Calu3 (cell line): ENCODE data around the gene YPEL1. TPM values are rescaled to one million over a fixed set of nuclear protein-coding genes. Genes with fewer than 3 reads are reported as not detected.
A peak's percentile ranks its signal among the peaks of the same experiment; 100 is the strongest.

Experiments
- BruUV-seq: library from RNA; stranded (reverse); fragments of 400-500 nt; replicated peaks from 2 replicates; lab custom pipeline; 2021; lab: Mats Ljungman, UMichigan
- CTCF ChIA-PET: fragments of 300-600 bp; sonication (Branson Sonifier 250); formaldehyde crosslinking; loops from one replicate; lab custom pipeline; 2022; ENCODE audit warnings: antibody characterized with exemption; lab: Charles Lee
- DNase-seq: peaks from one replicate; pipeline ENCODE4 v3.0.0; 2022
- H3K27ac Mint-ChIP-seq: one replicate; pipeline ENCODE4 v1.8.0; 2022; ENCODE audit warnings: mixed read lengths; ENCODE audit not compliant: unreplicated experiment
- H3K27me3 Mint-ChIP-seq: one replicate; pipeline ENCODE4 v1.8.0; 2022; ENCODE audit warnings: mixed read lengths; ENCODE audit not compliant: unreplicated experiment
- H3K36me3 Mint-ChIP-seq: one replicate; pipeline ENCODE4 v1.8.0; 2022; ENCODE audit warnings: mild to moderate bottlenecking, moderate library complexity, mixed read lengths; ENCODE audit not compliant: insufficient read depth, unreplicated experiment
- H3K4me1 Mint-ChIP-seq: one replicate; pipeline ENCODE4 v1.8.0; 2022; ENCODE audit warnings: mild to moderate bottlenecking, low read depth, mixed read lengths; ENCODE audit not compliant: unreplicated experiment
- H3K4me3 Mint-ChIP-seq: one replicate; pipeline ENCODE4 v1.8.0; 2022; ENCODE audit warnings: mild to moderate bottlenecking, low read depth, moderate library complexity, mixed read lengths; ENCODE audit not compliant: unreplicated experiment
- H3K9me3 Mint-ChIP-seq: one replicate; pipeline ENCODE4 v1.8.0; 2022; ENCODE audit warnings: low read depth, mixed read lengths; ENCODE audit not compliant: unreplicated experiment
- intact Hi-C: fragments of 100-400 bp; cut with micrococcal nuclease; formaldehyde crosslinking; loops from one replicate; pipeline ENCODE4 v1.10.0; 2022; ENCODE audit not compliant: unreplicated experiment
- total RNA-seq: library from RNA; stranded (reverse); gene quantifications from 2 replicates; pipeline ENCODE4 v1.2.3, GENCODE V29; 2022
- TF ChIP-seq, protein P1 (sequence below): fragments of 200-600 bp; IDR thresholded peaks from one replicate; pipeline ENCODE4 v1.8.0; 2022; ENCODE audit warnings: antibody characterized with exemption; ENCODE audit not compliant: unreplicated experiment

YPEL1 gene
- total RNA-seq, 1 experiment from 2014 or later = 3.3 TPM

DNA sequence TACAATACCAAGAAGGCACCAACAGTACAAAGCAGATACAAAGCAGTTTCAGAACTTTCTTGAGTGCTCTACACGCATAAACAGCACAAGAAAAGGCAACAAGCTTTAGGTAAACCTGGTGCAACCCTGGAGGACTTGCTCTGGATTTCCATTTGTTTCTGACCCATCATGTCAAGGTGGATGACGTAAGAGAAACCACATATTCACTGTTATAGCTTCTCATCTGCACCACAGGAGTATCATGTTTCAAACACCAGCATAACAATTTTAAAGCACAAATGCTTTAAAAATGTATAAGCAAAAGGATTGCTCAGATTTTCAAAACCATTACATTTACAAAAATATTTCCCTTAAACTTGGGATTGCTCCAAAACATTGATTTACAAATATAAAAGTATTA, 25.0 kb upstream of the YPEL1 start:
- Mint-ChIP-seq H3K4me1 (peaks cover 6% of the 10 kb centered on the region), H3K27ac (no peak overlapping the region), H3K4me3 (no peak overlapping the region), H3K36me3 (peaks cover 3% of the 10 kb centered on the region), H3K9me3 (no peaks in the 10 kb centered on the region), H3K27me3 (no peaks in the 10 kb centered on the region)
- DNase-seq = no peak
- intact Hi-C loops = no loop called here
- TSS peak; percentile 16 for BruUV-seq
- TF ChIP-seq, protein P1, sequence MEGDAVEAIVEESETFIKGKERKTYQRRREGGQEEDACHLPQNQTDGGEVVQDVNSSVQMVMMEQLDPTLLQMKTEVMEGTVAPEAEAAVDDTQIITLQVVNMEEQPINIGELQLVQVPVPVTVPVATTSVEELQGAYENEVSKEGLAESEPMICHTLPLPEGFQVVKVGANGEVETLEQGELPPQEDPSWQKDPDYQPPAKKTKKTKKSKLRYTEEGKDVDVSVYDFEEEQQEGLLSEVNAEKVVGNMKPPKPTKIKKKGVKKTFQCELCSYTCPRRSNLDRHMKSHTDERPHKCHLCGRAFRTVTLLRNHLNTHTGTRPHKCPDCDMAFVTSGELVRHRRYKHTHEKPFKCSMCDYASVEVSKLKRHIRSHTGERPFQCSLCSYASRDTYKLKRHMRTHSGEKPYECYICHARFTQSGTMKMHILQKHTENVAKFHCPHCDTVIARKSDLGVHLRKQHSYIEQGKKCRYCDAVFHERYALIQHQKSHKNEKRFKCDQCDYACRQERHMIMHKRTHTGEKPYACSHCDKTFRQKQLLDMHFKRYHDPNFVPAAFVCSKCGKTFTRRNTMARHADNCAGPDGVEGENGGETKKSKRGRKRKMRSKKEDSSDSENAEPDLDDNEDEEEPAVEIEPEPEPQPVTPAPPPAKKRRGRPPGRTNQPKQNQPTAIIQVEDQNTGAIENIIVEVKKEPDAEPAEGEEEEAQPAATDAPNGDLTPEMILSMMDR = no peak
- CTCF ChIA-PET = no interaction called here

DNA sequence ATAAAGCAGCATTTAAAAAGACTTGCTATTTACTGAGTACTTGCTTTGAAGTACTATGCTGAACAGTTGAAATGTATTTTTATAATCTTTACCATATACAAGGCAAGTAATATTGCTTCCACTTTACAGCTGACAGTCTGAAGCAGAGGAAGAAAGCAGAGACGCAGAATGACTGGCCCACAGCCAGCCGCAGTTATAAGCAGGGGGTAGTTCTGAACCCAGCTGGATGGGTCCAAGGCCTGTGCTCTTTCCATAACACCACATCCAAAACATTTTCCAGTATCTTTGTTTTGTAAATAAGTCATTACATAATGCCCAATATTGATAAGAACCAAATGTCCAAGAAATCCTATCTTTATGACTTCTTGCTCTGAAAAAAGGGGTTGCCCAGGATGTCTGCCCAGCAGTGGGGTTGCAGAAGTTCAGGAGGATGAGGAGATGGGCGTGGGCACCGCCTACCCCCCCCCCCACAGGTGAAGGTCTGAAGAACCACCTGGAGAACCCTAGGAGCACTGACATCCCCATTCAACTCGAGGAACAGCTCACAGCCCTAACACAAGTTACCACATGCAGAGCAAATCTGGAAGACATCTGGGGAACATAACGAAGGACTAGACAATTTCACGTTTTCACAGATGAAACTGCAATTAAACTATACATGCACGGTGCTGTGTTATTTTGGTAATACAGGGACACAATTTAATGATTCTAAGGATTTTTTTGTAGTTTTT, 24.2 kb upstream of the YPEL1 start:
- CTCF ChIA-PET = no interaction called here
- TF ChIP-seq, protein P1 = no peak
- Mint-ChIP-seq H3K36me3 (peaks cover 7% of the 10 kb centered on the region), H3K9me3 (no peaks in the 10 kb centered on the region), H3K4me1 (peaks cover 7% of the 10 kb centered on the region), H3K27ac (no peak overlapping the region), H3K4me3 (no peak overlapping the region), H3K27me3 (no peaks in the 10 kb centered on the region)
- BruUV-seq = no TSS peak
- no peak for DNase-seq
- intact Hi-C loops = no loop called here

DNA sequence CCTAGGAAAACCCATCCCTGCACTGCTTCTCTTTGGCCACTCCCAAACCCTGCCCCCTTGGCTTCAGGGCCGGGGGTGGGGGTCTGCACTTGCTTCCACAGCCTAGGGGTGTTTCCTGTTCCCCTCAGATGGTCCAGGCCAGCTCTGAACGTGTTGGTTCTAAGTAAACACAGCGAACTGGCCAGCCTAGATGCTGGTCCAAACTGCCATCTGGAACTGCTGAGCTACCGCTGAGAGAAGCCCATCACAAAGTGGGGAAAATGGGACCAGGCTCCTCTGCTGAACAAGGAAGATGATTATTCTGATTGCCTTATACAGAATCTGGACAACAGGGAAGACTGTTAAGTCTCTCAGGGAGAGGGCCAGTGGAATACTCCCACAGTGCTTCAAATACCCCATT, 23.5 kb upstream of the YPEL1 start:
- intact Hi-C loops = no loop called here
- Mint-ChIP-seq H3K9me3 (no peaks in the 10 kb centered on the region), H3K36me3 (peaks cover 14% of the 10 kb centered on the region), H3K27me3 (no peaks in the 10 kb centered on the region), H3K4me1 (peaks cover 7% of the 10 kb centered on the region), H3K27ac (no peak overlapping the region), H3K4me3 (no peak overlapping the region)
- TF ChIP-seq, protein P1 = no peak
- DNase-seq = no peak
- CTCF ChIA-PET = no interaction called here
- no TSS peak for BruUV-seq

DNA sequence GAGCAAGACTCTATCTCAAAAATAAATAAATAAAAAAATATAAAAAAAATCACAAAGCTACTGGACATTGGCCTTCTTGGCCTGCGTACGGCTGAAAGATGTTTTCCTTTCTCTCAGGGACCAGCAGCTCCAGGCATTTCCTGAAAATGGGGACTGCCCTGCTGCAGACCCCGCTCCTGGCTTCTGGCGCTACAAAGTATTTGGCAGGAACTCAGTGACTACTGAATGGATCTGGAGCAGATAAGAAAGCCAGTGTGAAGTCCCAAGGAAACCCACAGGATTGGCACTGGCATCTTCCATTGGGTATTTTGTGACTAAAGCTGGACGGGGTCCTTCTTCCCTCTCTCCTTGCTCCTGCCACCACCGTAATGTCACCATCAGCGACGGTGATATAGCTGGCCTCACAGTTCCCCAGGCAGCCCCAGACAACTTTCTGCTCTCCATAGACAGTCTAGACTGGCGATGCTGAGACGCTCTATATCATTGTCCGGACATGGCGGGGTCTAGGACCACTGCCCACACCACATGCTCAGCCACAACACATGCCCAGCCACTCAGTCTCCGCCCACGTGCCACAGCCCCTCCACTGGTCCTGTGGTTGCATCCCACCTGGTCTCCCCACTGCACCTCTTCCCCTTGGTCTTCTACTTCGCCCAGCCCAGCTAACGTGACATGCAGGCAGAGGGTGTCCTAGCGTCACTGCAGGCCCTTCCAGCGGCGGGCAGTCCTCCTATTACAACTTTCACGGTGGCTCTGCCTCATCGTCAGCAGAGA, 22.7 kb upstream of the YPEL1 start:
- Mint-ChIP-seq H3K27me3 (no peaks in the 10 kb centered on the region), H3K4me3 (no peak overlapping the region), H3K36me3 (peaks cover 17% of the 10 kb centered on the region), H3K27ac (no peak overlapping the region), H3K4me1 (peaks cover 7% of the 10 kb centered on the region), H3K9me3 (no peaks in the 10 kb centered on the region)
- DNase-seq = no peak
- no TSS peak for BruUV-seq
- intact Hi-C loops = no loop called here
- CTCF ChIA-PET = no interaction called here
- TF ChIP-seq, protein P1 = no peak
